ACC112 (cell line): ENCODE results near the gene PDILT.
"Not testable (repeated sequence)": the region's sequence is repeated elsewhere in the genome, so short reads cannot be mapped to it uniquely, and the experiment has no call there.

Experiments
- H2AFZ ChIP-seq: fragments of 200-600 bp; sonication (generic); one replicate; pipeline ENCODE4 v1.6.0; 2017; ENCODE audit warnings: antibody characterized with exemption, low read length; ENCODE audit not compliant: unreplicated experiment
- H3K27ac ChIP-seq: fragments of 200-600 bp; sonication (generic); 2 replicates; pipeline ENCODE4 v1.5.1; 2014; ENCODE audit warnings: low read depth, mild to moderate bottlenecking, antibody characterized with exemption, low read length, moderate library complexity
- H3K27me3 ChIP-seq: fragments of 200-600 bp; sonication (generic); 2 replicates; pipeline ENCODE4 v1.6.1; 2014; ENCODE audit warnings: mild to moderate bottlenecking, antibody characterized with exemption, low read length, moderate library complexity, mixed read lengths; ENCODE audit not compliant: insufficient read depth
- H3K36me3 ChIP-seq: fragments of 200-600 bp; sonication (generic); 2 replicates; pipeline ENCODE4 v1.6.1; 2016; ENCODE audit warnings: mild to moderate bottlenecking, antibody characterized with exemption, low read length, moderate library complexity, mixed read lengths; ENCODE audit not compliant: insufficient read depth
- H3K4me1 ChIP-seq: fragments of 200-600 bp; sonication (generic); one replicate; pipeline ENCODE4 v1.6.1; 2016; ENCODE audit warnings: low read length, mixed read lengths; ENCODE audit not compliant: insufficient read depth, unreplicated experiment, control insufficient read depth
- H3K4me3 ChIP-seq: fragments of 200-600 bp; sonication (generic); 2 replicates; pipeline ENCODE4 v1.5.1; 2014; ENCODE audit warnings: mild to moderate bottlenecking, low read depth, low read length
- H3K79me2 ChIP-seq: fragments of 200-600 bp; sonication (generic); one replicate; pipeline ENCODE4 v1.6.0; 2016; ENCODE audit warnings: low read length; ENCODE audit not compliant: control insufficient read depth, unreplicated experiment, insufficient read depth

The PDILT gene

GRCh38 chr16:20429499-20429898, 25.0 kb upstream of the PDILT start:
- not testable (repeated sequence) for H3K4me1 ChIP-seq, H3K36me3 ChIP-seq, H3K27me3 ChIP-seq, H3K4me3 ChIP-seq, H3K27ac ChIP-seq, H3K79me2 ChIP-seq, H2AFZ ChIP-seq

- not testable (repeated sequence) for H3K4me1 ChIP-seq, H3K27ac ChIP-seq, H3K4me3 ChIP-seq, H2AFZ ChIP-seq, H3K79me2 ChIP-seq, H3K36me3 ChIP-seq, H3K27me3 ChIP-seq
Observed at GRCh38 chr16:20427401-20427797, 22.9 kb upstream of the PDILT start.

- H3K4me1 ChIP-seq, result no peaks in the 10 kb centered on the region
- H3K4me3 ChIP-seq, result no peak overlapping the region
- no peaks in the 10 kb centered on the region for H3K27me3 ChIP-seq
- H3K79me2 ChIP-seq, result no peaks in the 10 kb centered on the region
- H2AFZ ChIP-seq, result no peak overlapping the region
- H3K36me3 ChIP-seq, result no peaks in the 10 kb centered on the region
- no peak overlapping the region for H3K27ac ChIP-seq
Observed at GRCh38 chr16:20424129-20424866, 19.8 kb upstream of the PDILT start.

GRCh38 chr16:20423772-20424128, 19.2 kb upstream of the PDILT start:
- H3K27ac ChIP-seq, H3K4me3 ChIP-seq, H3K36me3 ChIP-seq, H2AFZ ChIP-seq, H3K27me3 ChIP-seq, H3K4me1 ChIP-seq, H3K79me2 ChIP-seq: not testable (repeated sequence)

- not testable (repeated sequence) for H3K79me2 ChIP-seq, H2AFZ ChIP-seq, H3K36me3 ChIP-seq, H3K27ac ChIP-seq, H3K4me1 ChIP-seq, H3K27me3 ChIP-seq, H3K4me3 ChIP-seq
Observed at GRCh38 chr16:20421748-20422147, 17.2 kb upstream of the PDILT start.

- H2AFZ ChIP-seq, H3K27ac ChIP-seq, H3K4me3 ChIP-seq, H3K36me3 ChIP-seq, H3K79me2 ChIP-seq, H3K27me3 ChIP-seq, H3K4me1 ChIP-seq: not testable (repeated sequence)
Observed at GRCh38 chr16:20419093-20419492, 14.6 kb upstream of the PDILT start.

GRCh38 chr16:20415541-20415940, 11.0 kb upstream of the PDILT start:
- no peak overlapping the region for H3K4me3 ChIP-seq
- H2AFZ ChIP-seq, result no peak overlapping the region
- no peaks in the 10 kb centered on the region for H3K27me3 ChIP-seq
- H3K79me2 ChIP-seq, result no peaks in the 10 kb centered on the region
- H3K4me1 ChIP-seq, result no peaks in the 10 kb centered on the region
- no peak overlapping the region for H3K27ac ChIP-seq
- no peaks in the 10 kb centered on the region for H3K36me3 ChIP-seq

- Histone ChIP-seq H3K4me3 (no peak overlapping the region), H3K27ac (no peak overlapping the region), H2AFZ (no peak overlapping the region), H3K79me2 (no peaks in the 10 kb centered on the region), H3K36me3 (no peaks in the 10 kb centered on the region), H3K4me1 (no peaks in the 10 kb centered on the region), H3K27me3 (no peaks in the 10 kb centered on the region)
Observed at GRCh38 chr16:20411055-20411454, 6.5 kb upstream of the PDILT start.

GRCh38 chr16:20410121-20410723, 5.7 kb upstream of the PDILT start:
- Histone ChIP-seq H3K4me1 (no peaks in the 10 kb centered on the region), H2AFZ (no peak overlapping the region), H3K36me3 (no peaks in the 10 kb centered on the region), H3K79me2 (no peaks in the 10 kb centered on the region), H3K4me3 (no peak overlapping the region), H3K27ac (no peak overlapping the region), H3K27me3 (no peaks in the 10 kb centered on the region)

- Histone ChIP-seq H3K4me3 (no peak within 1 kb of the TSS), H3K27me3 (no peaks in the 10 kb centered on the region), H3K4me1 (no peaks in the 10 kb centered on the region), H3K79me2 (no peaks in the 10 kb centered on the region), H3K27ac (no peak within 1 kb of the TSS; the same call in 1 of the 2 replicates), H3K36me3 (no peaks in the 10 kb centered on the region), H2AFZ (no peak within 1 kb of the TSS)
Observed at GRCh38 chr16:20409398-20410120, 5.0 kb upstream of the PDILT start, which contains the start of gene ACSM5. Gene ACSM5 (plus strand): TSS chr16:20409534. CDS start chr16:20411485, 1,951 bp downstream.

GRCh38 chr16:20402651-20403050, 1.9 kb downstream of the PDILT start:
- Histone ChIP-seq H3K79me2 (no peaks in the 10 kb centered on the region), H3K27ac (no peak overlapping the region), H3K36me3 (no peaks in the 10 kb centered on the region), H2AFZ (no peak overlapping the region), H3K4me3 (no peak overlapping the region), H3K4me1 (no peaks in the 10 kb centered on the region), H3K27me3 (no peaks in the 10 kb centered on the region)
